GM10248 (cell line): ENCODE results near the gene COL13A1.

Source experiments
- CTCF ChIA-PET: fragments of 300-600 bp; sonication (Branson Sonifier 250); formaldehyde crosslinking; extraction: SDS; loops from one replicate; lab custom pipeline; 2021; ENCODE audit warnings: antibody characterized with exemption; lab: Yijun Ruan, JAX
- POLR2A ChIA-PET: fragments of 350-650 bp; sonication (Branson Sonifier 250); formaldehyde crosslinking; extraction: SDS; loops from one replicate; lab custom pipeline; 2020; ENCODE audit warnings: antibody characterized with exemption; lab: Yijun Ruan, JAX
- DNase-seq: peaks from one replicate; pipeline ENCODE4 v3.0.0; 2012; ENCODE audit errors: extremely low spot score
- CTCF ChIP-seq: IDR thresholded peaks from 2 replicates; pipeline ENCODE4 v1.5.1; 2012; ENCODE audit warnings: mild to moderate bottlenecking, low read depth; ENCODE audit errors: extremely low read depth, missing control alignments, control extremely low read depth

COL13A1 gene

DNA sequence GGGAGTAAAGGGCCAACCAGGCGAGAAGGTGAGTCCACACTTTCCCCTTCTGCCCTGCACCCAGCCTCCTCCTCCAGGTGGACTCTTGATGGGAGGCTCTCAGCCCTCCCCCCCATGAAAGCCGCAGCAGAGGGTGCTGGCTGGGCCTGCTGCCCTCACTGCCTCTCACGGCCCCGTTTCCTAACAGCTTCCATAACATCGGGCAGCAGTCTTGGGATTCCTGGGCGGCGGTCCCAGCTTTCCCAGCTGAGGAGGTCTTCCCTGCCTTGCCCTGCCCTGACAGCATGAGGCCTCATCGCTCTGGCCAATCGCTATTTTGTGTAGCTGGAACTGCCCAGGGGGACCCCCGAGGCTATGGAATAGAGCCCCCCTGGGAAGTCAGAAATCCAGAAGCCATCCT lies 76.3 kb downstream of the COL13A1 start:
- ChIA-PET POLR2A (no interaction called here), CTCF (no interaction called here)
- TF ChIP-seq CTCF = no peak
- DNase-seq = no peak

DNA sequence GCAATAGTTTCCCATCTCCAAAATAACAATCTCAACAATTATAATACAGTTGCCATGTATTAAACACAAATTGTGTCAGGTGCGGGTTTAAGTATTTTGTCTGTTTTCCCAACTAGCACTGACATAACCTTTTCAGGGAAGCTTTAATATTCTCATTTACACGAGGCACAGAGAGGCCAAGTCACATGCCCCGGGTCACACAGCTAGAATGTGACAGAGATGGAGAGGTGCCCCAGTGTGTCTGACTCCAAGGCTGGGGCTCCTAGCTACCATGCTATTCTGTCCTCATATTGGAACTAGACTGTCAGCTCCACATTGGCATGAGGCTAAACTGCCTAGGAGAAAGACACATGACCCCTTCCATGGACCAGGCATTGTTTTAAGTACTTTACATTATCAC lies 77.2 kb downstream of the COL13A1 start:
- ChIA-PET CTCF (interaction anchor here (0.8 kb wide), 1 partner anchor 79 kb away, joined by 6 read pairs; no protein-coding TSS in a partner anchor), POLR2A (no interaction called here)
- no peak for DNase-seq
- TF ChIP-seq CTCF = no peak

DNA sequence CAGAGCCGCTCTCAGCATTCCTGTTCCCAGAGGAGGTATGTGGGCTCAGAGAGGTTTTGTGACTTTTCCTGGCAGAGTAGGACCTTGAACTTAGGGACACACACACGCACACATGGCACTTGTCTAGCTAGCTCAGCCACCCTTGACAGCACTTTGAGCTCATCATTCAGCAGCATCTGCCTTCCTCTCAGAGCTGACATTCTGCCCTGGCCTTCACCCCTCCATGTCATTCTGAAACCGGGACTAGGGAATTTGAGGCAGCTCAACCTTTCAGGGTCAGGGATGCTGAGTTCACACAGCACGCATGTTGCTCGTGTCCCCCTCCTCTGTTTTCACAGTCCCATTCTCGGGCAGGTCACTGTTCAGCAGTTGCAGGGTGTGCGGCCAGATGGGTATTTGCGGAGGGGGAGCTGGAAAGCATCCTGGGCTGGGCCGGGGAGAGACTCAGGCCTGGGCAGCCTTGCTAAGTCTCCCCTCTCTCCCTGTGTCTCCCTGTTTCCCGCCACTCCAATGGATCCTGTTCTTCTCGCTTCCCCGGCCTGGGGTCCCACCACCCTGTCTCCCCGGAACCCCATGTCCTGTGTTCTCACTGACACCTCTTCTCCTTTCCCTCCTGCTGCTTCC lies 78.0 kb downstream of the COL13A1 start:
- no peak for TF ChIP-seq CTCF
- DNase-seq = no peak
- CTCF ChIA-PET = interaction anchor here (0.8 to 1.2 kb wide), 2 partner anchors 35 to 79 kb away, joined by 3 to 6 read pairs; no protein-coding TSS in a partner anchor
- POLR2A ChIA-PET = no interaction called here

GRCh38 chr10:69880301-69881081 lies 78.8 kb downstream of the COL13A1 start:
- no peak for TF ChIP-seq CTCF
- POLR2A ChIA-PET = no interaction called here
- no peak for DNase-seq
- CTCF ChIA-PET = interaction anchor here (1.2 kb wide), 1 partner anchor 34 kb away, joined by 3 read pairs; no protein-coding TSS in a partner anchor

DNA sequence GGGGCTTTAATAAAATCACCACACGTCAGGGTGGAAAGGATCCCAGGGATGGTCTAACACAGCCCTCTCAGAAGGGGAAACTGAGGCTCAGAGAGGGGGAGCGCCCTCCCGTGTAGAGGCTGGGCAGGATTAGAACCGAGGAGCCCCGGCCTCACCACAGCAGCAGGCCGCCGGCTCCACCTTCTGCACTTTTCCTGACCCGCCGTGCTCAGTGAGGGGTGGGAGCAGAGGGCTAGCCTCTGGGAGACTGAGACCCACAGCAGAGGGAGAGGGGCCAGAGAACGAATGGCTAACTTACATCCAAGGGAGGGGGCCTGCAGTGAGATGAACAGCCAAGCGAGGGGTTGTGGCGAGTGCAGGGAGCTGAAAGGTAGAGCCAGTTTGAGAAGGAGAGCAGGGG lies 79.5 kb downstream of the COL13A1 start:
- ChIA-PET CTCF (no interaction called here), POLR2A (no interaction called here)
- DNase-seq = no peak
- TF ChIP-seq CTCF = no peak

- no peak for DNase-seq
- TF ChIP-seq CTCF = no peak
- ChIA-PET CTCF (interaction anchor here (0.8 to 2.6 kb wide), 6 partner anchors 22 to 233 kb away, joined by 3 to 11 read pairs (median 4); no protein-coding TSS in a partner anchor), POLR2A (no interaction called here)
Observed at GRCh38 chr10:69883310-69884023, 81.8 kb downstream of the COL13A1 start.
